Epithelial cell of proximal tubule (primary cell): ENCODE results near the gene PGBD5. TPM values are rescaled to one million over a fixed set of nuclear protein-coding genes. Genes with fewer than 3 reads are reported as not detected.

Source experiments
- DNase-seq: peaks from one replicate; pipeline ENCODE4 v3.0.0-alpha.2; 2011; ENCODE audit warnings: low read depth
- H3K4me3 ChIP-seq: 2 replicates; pipeline ENCODE4 v1.5.1; 2011; ENCODE audit warnings: low read depth, mild to moderate bottlenecking, low read length
- total RNA-seq: library from RNA; depleted of rRNA; stranded (reverse); fragments of >200 nt; gene quantifications from 2 replicates; pipeline ENCODE4 v1.2.3, GENCODE V29; 2015
- TF ChIP-seq, protein P1 (sequence below): conservative IDR thresholded peaks from 2 replicates; pipeline ENCODE4 v1.5.1; 2012; ENCODE audit warnings: low read depth, mild to moderate bottlenecking, low read length

Gene PGBD5
- total RNA-seq, 1 donor from 2014 or later = 18.0 TPM

- no peak overlapping the region for H3K4me3 ChIP-seq
- TF ChIP-seq, protein P1, sequence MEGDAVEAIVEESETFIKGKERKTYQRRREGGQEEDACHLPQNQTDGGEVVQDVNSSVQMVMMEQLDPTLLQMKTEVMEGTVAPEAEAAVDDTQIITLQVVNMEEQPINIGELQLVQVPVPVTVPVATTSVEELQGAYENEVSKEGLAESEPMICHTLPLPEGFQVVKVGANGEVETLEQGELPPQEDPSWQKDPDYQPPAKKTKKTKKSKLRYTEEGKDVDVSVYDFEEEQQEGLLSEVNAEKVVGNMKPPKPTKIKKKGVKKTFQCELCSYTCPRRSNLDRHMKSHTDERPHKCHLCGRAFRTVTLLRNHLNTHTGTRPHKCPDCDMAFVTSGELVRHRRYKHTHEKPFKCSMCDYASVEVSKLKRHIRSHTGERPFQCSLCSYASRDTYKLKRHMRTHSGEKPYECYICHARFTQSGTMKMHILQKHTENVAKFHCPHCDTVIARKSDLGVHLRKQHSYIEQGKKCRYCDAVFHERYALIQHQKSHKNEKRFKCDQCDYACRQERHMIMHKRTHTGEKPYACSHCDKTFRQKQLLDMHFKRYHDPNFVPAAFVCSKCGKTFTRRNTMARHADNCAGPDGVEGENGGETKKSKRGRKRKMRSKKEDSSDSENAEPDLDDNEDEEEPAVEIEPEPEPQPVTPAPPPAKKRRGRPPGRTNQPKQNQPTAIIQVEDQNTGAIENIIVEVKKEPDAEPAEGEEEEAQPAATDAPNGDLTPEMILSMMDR = no peak
- no peak for DNase-seq
These were observed 109.0 kb downstream of the PGBD5 start for GRCh38 chr1:230316864-230317745.

GRCh38 chr1:230315099-230315498 lies 111.0 kb downstream of the PGBD5 start:
- H3K4me3 ChIP-seq = no peak overlapping the region
- no peak for DNase-seq
- TF ChIP-seq, protein P1 = peak; percentile 7

DNA sequence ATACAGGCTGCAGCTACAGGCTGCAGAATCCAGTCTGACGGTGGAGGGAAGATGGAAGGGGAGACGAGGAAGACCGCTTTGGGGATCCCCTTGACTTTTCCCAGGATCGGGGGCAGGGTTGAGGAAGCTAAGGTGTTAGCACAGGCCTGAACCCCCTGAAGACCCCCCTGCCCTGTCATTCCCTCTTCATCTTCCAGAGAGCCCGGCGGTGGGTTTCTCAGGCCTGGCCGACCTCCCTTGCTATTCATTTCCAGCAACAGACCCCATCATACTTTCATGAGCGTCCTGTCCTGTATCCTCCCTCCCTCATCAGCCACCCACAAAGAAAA lies 112.0 kb downstream of the PGBD5 start:
- TF ChIP-seq, protein P1 = no peak
- H3K4me3 ChIP-seq = no peak overlapping the region
- DNase-seq = no peak

GRCh38 chr1:230313453-230314141 lies 112.5 kb downstream of the PGBD5 start:
- DNase-seq = no peak
- TF ChIP-seq, protein P1 = no peak
- H3K4me3 ChIP-seq = no peak overlapping the region

- DNase-seq = no peak
- no peak overlapping the region for H3K4me3 ChIP-seq
- TF ChIP-seq, protein P1 = no peak
These were observed 113.5 kb downstream of the PGBD5 start for GRCh38 chr1:230312676-230313075.

DNA sequence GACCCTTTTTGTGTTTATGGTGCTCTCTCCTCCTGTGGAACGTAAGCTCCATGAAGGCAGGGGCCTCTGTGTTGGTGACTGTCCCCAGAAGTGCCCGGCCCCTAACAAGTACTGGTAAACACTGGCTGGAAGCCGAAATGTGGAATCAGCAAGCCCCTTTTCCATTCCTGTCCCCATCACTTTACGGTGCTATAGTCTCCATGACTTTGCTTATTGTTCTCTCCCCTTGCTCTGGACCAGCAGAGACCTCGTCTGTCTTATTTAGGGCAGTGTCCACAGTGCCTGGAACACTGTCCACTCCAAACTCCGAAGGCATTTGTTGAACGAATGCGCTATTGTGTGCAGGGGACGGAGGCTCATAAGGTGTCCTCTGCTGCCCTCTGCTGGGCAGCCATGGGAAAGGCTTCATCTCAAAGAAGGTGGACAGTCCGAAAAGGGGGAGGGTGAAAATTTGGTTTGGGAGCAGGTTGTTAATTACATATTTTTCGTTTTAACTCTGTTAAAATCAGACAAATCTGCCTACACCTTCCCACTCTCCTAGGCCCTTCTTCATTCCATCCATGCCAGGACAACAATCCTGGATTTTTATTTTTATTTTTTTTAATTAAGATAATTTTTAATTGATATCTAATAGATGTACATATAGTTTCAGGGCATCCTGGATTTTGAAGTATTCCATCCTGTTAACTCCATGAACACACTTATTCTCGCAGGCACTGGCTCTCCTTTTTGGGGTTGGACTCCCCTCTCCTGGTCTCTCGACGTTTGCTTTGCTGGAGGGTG lies 115.6 kb downstream of the PGBD5 start:
- TF ChIP-seq, protein P1 = peak; percentile 95
- DNase-seq = no peak
- H3K4me3 ChIP-seq = no peak overlapping the region
